Activated CD4-positive, alpha-beta T cell treated with anti-CD3 and anti-CD28 coated beads, Interleukin-2, amount 50 U/mL, for 48 hours (primary cell): ENCODE data around the gene USP22.
A peak's percentile ranks its signal among the peaks of the same experiment; 100 is the strongest.

Source experiments
- DNase-seq, 2 experiments: peaks; one replicate each; pipeline ENCODE4 v3.0.0-alpha.2; 2020

The USP22 gene

DNA sequence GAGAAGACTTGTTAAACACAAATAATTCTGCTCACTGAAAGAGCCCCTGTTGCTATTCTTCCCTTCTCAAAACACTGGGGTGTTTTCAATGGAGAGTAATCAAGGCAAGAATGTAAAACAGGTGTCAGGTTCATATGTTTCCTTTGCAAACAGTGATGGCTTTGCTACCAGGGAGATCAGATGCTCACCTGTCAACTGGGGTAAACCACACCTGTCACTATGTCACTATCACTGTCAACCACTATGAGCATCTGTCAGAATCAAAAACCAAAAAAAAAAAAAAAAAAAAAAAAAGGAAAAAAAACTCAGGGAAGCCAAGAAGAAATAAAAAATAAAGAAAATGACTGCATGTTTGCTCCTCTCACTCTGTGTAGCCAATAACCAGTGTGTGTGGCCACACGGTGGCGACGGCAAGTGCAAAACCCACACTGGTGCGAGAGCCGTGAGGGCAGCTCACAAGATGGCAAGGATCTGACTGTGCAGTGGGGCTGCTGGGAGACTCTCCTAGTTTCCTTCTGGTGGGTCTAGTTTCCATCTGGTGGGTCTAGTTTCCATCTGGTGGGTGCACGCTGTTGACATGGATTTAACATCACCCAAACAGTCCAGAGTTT, 22.7 kb downstream of the USP22 start:
- DNase-seq, result peak in 1 of 2 experiments; percentile 34

DNA sequence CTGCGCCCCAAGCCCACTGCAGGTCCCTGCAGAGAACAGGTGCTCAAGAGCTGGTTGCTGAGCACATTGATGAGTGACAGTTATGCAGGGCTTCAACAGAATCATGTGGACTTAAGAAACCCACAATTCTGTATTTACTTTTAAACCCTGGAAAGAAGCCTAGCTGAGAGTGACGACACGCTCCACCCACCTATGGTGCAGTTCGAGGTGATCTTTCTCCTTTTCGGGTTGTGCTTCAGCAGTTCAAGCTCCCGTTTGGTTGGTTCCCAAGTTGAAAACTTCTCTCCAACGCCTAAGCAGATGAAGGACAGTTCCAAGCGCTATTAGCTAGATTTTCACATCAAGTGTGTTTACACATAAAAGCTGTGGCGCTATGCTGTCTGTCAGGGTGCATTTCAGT, 23.9 kb downstream of the USP22 start:
- no peak for DNase-seq

DNA sequence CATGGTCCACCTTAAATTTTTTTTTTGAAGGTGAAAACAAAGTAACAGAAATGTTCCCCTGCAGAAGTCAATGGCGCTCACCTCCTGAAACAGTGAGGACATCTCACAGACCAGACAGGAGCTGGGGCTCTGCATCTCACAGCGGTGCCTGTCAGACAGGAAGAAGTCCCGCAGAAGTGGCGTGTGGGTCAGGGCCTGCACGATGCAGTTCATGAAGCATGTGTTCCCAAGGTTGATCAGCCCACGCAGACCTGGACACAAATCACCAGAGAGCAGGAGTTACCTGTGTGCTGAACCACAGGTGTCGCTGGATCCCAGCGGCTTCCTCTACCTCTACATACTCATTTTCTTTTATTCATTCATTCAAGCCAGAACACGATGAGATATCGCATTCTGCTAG, 24.9 kb downstream of the USP22 start:
- DNase-seq, result no peak

DNA sequence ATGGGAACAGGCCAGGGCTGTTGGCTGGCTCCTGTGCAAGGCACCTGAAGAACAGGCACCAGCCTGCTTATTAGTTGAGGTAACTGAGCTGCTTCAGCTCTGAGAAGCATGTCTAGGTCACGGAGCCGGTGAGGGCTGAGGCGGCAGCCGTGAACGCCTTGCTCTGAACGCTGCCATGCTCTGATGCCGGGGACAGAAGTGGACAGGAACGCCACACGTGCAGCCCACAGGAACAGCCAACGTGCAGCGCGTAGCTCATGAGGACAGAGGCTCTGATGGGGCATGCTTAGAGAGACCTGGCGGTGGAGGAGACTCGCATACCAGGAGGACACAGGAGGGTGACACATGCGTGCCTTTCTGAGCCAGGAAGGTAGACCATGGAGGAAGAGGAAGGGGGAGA, 25.6 kb downstream of the USP22 start:
- no peak for DNase-seq

DNA sequence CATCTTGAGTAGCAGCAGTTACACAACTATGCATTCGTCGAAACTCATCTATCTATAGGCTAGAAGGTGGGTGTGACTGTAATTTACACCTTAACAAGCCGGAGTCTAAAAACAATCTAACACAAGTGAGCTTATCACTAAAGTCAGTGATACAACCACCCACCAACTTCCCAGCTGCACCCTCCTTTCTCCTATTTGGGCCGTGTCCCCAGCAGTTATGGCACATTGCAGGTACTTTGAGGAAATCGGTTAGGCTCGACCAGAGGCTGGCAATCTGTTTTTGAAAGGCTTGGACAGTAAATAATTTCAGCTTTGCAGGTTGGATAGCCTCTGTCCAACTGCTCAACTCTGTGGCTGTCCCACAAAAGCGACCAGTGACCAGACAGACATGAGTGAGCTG, 26.0 kb downstream of the USP22 start:
- DNase-seq, result no peak

DNA sequence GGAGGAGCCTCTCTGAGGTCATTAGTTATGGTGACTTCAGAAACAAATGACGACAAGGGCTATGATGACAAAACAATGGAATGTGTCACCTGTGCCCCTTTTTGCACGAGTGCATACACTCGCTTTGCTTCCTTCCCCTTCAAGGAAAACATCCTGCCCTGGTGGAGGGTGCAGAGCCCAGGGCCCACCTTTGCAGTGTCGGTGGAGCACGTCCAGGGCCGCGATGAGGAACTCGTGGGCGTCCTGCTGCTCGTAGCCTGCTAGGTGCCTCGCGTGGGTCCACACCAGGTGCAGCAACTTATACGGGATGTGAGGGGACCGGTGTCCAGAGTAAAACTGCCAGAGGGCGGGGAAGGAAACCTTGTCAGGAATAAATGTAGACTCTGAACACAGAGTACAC, 27.2 kb downstream of the USP22 start:
- DNase-seq, result no peak

DNA sequence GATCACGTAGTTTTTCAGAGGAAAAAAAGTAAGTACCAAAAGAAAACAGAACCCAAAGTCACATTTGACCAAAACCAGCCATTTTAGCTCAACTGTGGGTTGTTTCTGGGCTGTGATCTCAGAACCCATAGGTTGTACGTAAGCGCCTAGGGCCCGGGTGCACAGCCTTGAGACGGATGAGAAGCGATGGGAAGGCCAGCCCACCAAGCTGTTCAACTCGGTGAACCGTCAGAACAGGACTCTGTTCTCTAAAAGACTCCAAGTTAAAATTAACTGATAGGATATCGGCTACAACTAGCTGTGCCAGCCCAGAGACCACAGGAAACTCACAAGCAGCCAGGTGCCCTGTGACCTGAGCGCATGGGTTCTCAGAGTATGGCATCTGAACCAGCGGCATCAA, 28.3 kb downstream of the USP22 start:
- no peak for DNase-seq

DNA sequence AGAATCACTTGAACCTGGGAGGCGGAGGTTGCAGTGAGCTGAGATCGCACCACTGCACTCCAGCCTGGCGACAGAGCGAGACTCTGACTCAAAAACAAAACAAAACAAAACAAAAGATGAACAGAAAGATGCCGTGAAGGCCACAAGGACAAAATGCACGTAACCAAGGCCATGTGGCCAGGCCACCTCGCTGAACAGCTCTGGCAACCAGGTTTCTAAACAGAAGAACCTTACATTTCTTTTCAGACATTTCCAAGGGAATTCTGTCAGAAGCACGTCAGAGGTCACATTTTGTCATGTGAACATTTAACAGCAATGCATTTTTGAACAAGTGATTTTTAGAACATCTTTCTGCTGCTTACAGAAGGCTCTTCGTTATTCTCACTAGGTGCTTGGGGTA, 28.8 kb downstream of the USP22 start:
- DNase-seq, result no peak

DNA sequence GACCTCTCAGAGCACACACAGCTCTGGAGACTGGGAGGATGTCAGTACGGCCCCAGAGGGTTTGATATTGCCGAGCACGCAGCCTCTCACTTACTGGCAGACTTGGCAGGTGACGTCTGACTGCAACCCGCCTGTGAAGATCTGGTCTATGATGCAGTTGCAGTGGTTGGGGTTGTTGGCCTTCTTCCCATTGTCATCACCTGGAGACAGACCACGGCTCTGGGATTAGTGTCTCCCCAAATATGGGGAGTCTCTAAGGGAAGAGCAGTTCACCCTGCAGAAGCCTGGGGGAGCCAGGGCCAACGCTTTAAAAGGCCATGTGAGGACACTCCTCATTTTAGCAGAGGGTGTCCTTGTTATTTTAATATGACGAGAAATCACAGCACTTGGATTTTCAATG, 30.1 kb downstream of the USP22 start:
- DNase-seq, result no peak

DNA sequence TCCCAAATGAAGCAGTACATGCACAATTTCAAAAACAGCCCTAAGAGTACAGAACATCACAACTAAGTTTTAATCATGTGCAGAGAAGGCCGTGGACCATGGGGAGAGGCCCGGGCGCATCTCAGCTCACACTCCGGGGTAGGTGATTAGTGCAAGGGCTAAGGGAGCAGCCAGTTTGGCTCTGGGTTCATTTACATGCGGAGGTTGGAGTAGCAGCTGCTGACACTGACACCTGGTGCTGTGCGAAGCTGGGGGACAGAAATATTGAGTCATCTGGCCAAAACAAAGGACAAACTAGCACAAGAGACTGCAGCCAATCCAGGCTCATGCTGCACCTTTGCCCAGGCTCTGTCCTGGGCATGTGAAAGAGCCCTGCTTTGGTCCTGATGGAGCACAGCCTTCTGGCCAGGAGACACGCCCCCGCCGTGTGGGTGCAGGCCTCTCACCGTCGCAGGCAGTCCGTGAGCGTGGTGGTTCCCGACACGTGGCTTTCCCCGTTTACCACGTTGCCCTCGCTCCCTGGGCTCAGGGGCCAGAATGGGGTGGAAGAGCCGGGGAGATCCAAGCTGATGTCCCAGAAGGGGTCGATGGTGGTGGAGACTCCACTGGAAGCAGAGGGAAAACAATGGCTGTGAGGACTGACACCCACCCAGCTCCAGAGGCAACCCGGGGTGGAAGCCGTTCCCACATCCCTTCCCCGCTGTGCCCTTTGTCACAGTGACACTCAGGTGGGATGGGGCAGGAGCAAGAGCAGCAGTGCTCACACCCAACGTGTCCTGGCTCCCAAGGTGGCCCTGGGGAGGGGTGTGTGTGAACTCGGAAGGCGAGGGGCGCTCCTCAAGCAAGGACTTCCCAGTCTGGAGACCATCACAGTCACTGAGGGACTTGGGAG, 31.9 kb downstream of the USP22 start:
- no peak for DNase-seq

DNA sequence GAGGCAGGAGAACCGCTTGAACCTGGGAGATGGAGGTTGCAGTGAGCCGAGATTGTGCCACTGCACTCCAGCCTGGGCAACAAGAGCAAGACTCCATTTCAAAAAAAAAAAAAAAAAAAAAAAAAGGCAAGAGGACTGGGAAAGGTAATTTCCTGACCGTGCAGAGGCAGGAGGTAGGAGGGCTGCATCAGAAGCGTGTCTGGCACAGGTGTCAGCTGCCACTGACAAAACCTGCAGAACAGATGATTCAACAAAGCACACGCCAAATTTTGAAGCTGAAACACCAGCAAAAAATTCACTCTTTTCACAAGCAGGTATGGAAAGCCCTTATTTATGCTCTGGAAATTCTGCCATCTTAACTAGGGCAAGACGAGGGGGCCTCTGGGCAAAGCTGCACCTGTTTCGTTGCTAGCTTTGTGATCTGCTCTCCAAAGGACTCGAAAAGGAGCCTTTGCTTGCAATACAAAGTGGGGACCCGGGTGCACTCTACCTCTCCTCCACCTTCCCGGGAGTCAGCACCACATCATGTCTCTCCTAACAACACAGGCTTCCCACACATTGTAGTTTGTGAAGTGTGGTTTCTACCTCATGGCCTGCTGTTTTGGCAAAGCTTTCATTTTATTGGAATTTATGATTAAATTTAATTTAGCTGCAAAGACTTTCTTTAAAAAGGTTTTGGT, 33.7 kb downstream of the USP22 start:
- no peak for DNase-seq

DNA sequence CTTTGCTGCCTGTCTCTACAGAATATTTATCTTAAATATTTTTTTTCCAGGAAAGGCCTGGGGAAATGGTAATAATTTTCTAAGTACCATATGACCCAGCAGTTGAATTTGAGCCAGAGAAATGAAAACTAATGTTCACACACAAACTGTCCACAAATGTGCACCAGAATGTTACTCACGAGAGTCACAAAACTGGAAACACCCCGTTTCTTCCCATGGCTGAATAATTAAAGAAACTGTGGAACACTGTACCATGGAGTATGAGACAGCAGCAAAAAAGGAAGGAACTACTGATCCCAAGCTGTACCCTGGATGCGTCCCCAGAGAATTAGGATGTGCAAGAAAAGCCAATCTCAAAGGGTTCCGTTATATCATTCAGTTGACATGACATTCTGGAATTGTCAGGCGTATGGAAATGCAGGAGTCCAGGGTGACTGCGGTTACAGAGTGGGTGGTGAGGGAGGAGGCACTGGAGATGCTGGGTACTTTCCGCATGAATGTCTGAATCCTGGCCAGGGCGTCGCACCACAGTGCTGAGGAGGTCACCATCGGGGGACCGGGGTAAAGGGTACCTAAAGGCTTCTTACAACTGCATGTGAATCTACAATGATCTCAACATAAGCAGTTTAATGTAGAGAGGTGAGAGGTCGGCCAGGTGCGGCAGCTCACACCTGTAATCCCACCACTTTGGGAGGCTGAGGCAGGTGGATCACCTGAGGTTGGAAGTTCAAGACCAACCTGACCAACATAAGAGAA, 34.5 kb downstream of the USP22 start:
- DNase-seq, result no peak

DNA sequence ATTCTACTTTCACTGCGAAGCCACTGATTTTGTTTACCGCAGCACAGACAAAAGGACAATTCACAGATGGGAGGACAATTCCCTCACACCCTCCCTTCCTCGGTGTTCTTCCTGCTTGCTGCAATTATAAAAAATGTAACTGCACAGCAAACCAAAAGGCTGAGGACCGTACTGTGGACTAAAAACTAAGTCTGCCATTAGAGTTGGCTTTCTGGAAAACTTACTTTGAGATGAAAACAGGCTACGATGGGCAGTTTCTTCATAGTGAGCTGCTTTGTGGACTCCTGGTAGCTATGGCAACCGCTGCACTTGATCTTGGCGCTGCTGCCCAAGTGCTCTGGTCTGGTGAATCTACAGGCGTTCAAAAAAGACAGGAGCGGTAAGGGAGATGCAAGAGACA, 35.2 kb downstream of the USP22 start:
- DNase-seq, result no peak

DNA sequence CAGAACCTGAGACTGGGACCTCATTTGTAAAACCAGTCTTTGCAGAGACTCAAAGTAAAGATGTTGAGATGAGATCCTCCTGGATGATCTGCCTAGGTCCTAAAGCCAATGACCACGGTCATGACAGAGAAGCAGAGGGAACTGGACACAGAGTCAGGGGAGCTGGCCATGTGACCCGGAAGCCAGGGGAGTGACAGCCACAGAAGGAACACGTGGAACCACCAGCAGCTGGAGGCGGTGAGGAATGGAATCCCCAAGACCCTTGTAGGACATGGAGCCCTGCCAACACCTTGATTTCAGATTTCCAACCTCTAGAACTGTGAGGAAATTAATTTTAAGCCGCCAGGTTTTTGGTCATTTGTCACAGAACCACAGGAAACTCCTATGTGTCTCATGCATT, 37.0 kb downstream of the USP22 start:
- DNase-seq, result no peak

DNA sequence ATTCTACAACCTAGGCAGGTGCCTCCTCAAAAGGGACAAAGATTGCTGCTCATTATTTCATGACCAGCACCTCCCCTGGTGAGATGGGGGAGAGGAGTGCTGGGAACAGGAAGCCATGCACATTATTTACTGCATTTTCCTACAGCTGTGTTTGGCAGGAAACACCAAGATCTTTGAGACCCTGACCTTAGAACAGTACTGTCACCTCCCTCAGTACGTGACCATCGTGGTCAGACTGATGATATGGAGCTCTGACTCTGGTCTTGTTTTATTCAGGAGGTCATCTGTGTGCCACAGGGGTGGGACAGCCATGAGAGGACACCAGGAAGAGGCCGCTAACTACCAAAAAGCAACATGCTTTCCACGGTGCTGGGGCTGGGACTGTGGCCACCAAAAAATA, 37.4 kb downstream of the USP22 start:
- no peak for DNase-seq

DNA sequence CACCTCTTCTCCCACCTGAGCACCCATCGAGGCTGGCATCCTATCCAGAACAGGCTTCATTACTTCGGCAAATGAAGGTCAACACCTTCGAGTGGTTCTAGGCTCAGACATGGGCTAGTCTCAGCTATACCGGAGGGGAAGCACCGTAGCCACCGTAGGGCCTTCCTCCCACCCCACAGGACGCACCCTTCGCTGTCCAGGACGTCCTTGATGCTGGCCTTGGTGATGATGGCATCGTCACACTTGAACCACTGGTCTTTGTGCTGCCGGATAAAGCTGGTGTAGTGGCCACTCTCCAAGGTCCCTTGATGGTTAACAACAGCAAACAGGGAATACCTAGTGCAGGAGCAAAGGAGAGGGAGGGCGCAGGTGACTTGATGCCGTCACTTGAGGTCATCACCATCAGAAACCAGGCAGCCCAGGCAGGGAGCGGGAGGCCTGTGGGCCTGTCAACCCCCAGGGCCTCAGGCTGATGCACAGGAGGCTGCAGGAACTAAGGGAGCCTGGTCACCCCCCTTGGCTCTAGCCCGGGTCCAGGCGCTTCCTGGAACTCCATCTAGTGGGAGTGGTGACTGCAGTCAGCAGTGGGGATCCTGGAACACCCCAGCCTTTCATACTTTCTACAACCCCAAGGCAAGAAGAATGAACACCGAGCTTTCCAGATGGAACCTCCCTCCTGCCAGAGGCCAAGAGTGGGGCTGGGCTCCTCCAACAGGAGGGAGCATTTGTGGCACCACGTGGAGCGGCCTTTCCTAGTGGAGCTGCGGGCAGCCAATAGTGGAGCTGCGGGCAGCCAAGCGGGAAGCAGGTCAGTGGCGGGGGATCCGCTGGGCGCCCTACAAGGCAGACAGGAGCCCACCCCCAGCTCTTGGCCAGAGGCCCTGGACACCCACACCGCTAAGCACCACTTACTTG, 38.5 kb downstream of the USP22 start:
- no peak for DNase-seq

DNA sequence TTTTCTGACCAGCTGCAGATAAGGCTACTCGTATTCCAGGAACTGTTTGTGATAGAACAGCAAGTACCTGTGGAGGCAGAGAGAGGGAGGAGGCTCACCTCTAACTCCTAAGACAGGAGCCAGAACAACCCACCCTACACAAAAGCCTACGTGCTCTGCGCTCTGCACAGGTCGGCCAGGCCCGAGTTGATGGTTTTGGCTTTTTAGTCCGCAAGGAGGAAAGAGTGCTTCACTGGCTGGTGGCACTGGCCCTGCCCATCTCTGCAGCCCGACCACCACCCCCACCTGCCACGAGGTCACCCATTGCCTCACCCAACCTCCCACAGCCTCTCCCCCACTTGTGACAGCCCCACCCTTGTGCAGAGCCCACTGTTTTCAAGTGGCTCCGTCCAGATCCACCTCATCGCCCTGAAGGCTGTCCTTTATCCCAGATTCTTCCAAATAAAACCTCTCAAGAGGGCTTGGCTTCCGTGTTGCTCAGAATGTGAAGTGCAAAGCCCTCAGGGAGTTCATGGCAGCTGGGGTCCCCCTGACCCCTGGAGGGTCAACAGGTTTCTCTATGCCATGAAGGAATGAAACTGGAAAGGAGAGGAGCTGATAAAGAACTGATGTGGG, 39.7 kb downstream of the USP22 start:
- DNase-seq, result no peak

DNA sequence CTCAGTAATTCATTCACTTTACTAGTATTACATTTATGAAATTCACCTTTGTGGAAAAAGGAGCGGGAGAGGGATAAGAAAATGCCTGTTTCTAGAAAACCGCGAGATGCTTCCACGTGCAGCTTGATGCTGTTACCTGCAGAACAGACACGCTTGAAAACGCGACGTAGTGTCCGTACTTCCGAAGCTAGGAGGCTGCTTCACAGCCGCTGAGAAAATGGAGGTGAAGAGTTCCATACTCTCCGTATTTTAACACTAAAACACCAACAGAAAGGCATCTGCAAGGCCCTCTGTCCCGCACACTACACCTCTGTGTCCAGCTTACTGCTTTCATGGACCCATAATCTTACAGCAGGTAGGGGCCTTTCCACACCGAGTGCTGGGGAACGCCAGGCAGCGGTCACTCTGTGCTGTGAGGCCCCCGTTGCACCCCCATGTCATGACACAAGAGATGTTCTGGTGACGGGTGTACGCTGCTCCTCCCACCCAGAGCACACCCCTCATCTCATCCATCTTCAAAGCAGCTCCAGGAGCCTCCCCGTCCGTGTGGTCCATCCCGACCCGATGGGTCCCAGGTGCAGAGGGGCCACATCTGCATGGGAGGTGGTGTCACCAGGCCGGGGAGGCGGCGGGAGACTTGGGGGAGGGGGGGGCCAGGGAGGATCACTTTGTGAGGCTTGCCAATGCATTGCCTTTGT, 40.4 kb downstream of the USP22 start:
- no peak for DNase-seq

DNA sequence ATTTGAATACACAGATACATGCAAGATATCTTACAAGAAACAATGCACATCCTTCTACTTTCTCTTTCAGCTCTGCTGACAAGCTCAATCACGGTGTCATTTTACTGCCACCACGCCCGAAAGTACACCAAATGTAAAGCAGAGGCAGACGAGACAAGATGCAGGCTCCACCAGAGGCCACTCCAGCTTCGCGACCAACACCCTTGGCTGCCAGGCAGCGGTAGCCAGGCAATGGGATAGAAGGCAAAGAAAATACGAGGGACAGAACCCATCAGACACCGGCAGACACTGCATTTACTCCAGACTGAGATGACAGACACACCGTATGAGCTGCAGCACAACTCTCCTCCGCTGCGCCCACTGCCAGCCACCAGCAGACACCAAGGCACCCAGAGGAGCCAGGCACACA, 41.0 kb downstream of the USP22 start:
- no peak for DNase-seq

DNA sequence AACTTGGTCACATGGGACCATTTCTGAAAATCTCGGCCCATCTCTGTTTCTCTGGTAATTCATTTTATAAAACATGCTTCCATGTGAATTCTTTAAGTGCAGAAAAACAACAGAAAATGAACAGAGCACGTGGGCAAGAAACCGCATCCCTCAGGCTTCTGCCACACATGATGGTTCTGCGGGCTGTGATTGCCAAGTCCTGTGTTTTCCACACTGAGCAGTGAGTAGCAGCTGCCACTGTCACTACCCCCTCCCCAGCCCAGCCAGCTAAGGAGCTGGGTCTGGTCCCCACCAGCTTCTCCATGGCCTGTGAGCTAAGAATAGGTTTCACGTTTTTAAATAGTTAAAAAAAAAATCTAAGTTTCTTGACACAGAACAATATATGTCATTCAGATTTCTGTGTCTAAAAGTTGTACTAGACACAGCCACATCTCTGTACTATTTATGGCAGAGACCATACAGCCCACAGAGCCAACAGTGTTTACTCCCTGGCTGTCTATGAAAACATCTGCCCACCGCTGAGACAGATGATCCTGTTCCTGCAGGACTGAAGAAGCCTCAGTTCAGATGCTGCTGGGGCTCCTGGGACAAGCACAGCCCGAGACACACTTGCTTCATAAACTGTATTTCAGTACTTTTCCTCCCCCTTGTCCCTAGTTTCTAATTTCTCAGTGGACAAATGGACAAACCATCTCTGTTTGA, 41.5 kb downstream of the USP22 start:
- no peak for DNase-seq
